SK-N-SH treated with all-trans-retinoic acid at 6 μM for 48 hours (cell line): Measurements from ENCODE around the gene LRRC55.

Source experiments
- ATAC-seq: fragments of 200-7000 bp; cut with Tn5 transposase; 3 replicates; pipeline ENCODE4 v1.9.1; 2020; ENCODE audit warnings: mild to moderate bottlenecking, moderate library complexity
- BACH2 ChIP-seq: fragments of 250-450 bp; sonication (Bioruptor Pico); IDR thresholded peaks from 2 replicates; pipeline ENCODE4 v1.9.0; 2021; ENCODE audit warnings: mild to moderate bottlenecking, borderline replicate concordance
- CSDC2 ChIP-seq: fragments of 250-450 bp; sonication (Bioruptor Pico); IDR thresholded peaks from 2 replicates; pipeline ENCODE4 v1.5.0; 2020; ENCODE audit warnings: mild to moderate bottlenecking, moderate library complexity
- ESRRG ChIP-seq: fragments of 250-450 bp; sonication (Bioruptor Pico); IDR thresholded peaks from 2 replicates; pipeline ENCODE4 v1.6.1; 2021; ENCODE audit warnings: mild to moderate bottlenecking
- ISL1 ChIP-seq: fragments of 250-450 bp; sonication (Bioruptor Pico); IDR thresholded peaks from 2 replicates; pipeline ENCODE4 v2.1.2; 2022; ENCODE audit warnings: mild to moderate bottlenecking, moderate library complexity
- PATZ1 ChIP-seq: fragments of 250-450 bp; sonication (Bioruptor Pico); IDR thresholded peaks from 2 replicates; pipeline ENCODE4 v1.8.0; 2020; ENCODE audit warnings: mild to moderate bottlenecking, moderate library complexity, borderline replicate concordance
- PPARA ChIP-seq: fragments of 250-450 bp; sonication (Bioruptor Pico); IDR thresholded peaks from 2 replicates; pipeline ENCODE4 v1.5.0; 2020; ENCODE audit warnings: mild to moderate bottlenecking, borderline replicate concordance
- RARB ChIP-seq: fragments of 250-450 bp; sonication (Bioruptor Pico); IDR thresholded peaks from 2 replicates; pipeline ENCODE4 v1.8.0; 2021; ENCODE audit warnings: mild to moderate bottlenecking, moderate library complexity
- SNAI2 ChIP-seq: fragments of 250-450 bp; sonication (Bioruptor Pico); IDR thresholded peaks from 2 replicates; pipeline ENCODE4 v1.5.0; 2020; ENCODE audit warnings: mild to moderate bottlenecking, moderate library complexity
- TCF4 ChIP-seq: fragments of 250-450 bp; sonication (Bioruptor Pico); IDR thresholded peaks from 2 replicates; pipeline ENCODE4 v1.8.0; 2021; ENCODE audit warnings: mild to moderate bottlenecking, moderate library complexity, borderline replicate concordance
- TOX ChIP-seq: fragments of 250-450 bp; sonication (Bioruptor Pico); IDR thresholded peaks from 2 replicates; pipeline ENCODE4 v1.8.0; 2021; ENCODE audit warnings: mild to moderate bottlenecking, moderate library complexity, borderline replicate concordance
- TSHZ2 ChIP-seq: fragments of 250-450 bp; sonication (Bioruptor Pico); IDR thresholded peaks from 2 replicates; pipeline ENCODE4 v1.5.0; 2020; ENCODE audit warnings: mild to moderate bottlenecking, moderate library complexity
- ZC3H10 ChIP-seq: fragments of 250-450 bp; sonication (Bioruptor Pico); IDR thresholded peaks from 2 replicates; pipeline ENCODE4 v1.5.1; 2021; ENCODE audit warnings: mild to moderate bottlenecking, moderate library complexity
- ZFP3 ChIP-seq: fragments of 250-450 bp; sonication (Bioruptor Pico); IDR thresholded peaks from 2 replicates; pipeline ENCODE4 v1.5.0; 2020; ENCODE audit warnings: mild to moderate bottlenecking, moderate library complexity
- ZFP30 ChIP-seq: fragments of 450-650 bp; formaldehyde crosslinking; IDR thresholded peaks from 2 replicates; pipeline ENCODE4 v1.5.0; 2022; ENCODE audit warnings: mild to moderate bottlenecking, moderate library complexity
- ZNF565 ChIP-seq: fragments of 450-650 bp; formaldehyde crosslinking; conservative IDR thresholded peaks from 2 replicates; pipeline ENCODE4 v1.5.0; 2020; ENCODE audit warnings: low read depth, mild to moderate bottlenecking, moderate library complexity
- ZNF70 ChIP-seq: fragments of 450-650 bp; formaldehyde crosslinking; IDR thresholded peaks from 2 replicates; pipeline ENCODE4 v1.5.0; 2020; ENCODE audit warnings: mild to moderate bottlenecking, moderate library complexity
- ZNF8 ChIP-seq: fragments of 450-650 bp; formaldehyde crosslinking; IDR thresholded peaks from 2 replicates; pipeline ENCODE4 v1.5.0; 2020; ENCODE audit warnings: mild to moderate bottlenecking, moderate library complexity

Gene LRRC55

GRCh38 chr11:57228600-57228999 is 46.8 kb downstream of the LRRC55 start (continued):
- TF ChIP-seq PATZ1 (CRISPR knock-in tag) (no peak), PPARA (CRISPR knock-in tag) (no peak), ZNF8 (CRISPR knock-in tag) (no peak), ZFP30 (CRISPR knock-in tag) (no peak)

- TF ChIP-seq TOX (CRISPR knock-in tag) (no peak), ZNF70 (CRISPR knock-in tag) (no peak), BACH2 (CRISPR knock-in tag) (no peak), TSHZ2 (CRISPR knock-in tag) (no peak), ZNF8 (CRISPR knock-in tag) (no peak), ZNF565 (CRISPR knock-in tag) (no peak), CSDC2 (CRISPR knock-in tag) (no peak)
- ATAC-seq = no peak
These were observed 48.6 kb downstream of the LRRC55 start for GRCh38 chr11:57230316-57230715.

- ATAC-seq = no peak
- TF ChIP-seq BACH2 (CRISPR knock-in tag) (no peak), PPARA (CRISPR knock-in tag) (no peak), SNAI2 (CRISPR knock-in tag) (no peak), RARB (no peak), PATZ1 (CRISPR knock-in tag) (no peak)
- TF ChIP-seq, all 23 proteins: peak for 0
These were observed 49.2 kb downstream of the LRRC55 start for GRCh38 chr11:57230791-57231538.

- ATAC-seq = no peak
These were observed 49.9 kb downstream of the LRRC55 start for GRCh38 chr11:57231539-57232253.

More at GRCh38 chr11:57231539-57232253, 49.9 kb downstream of the LRRC55 start:
- no peak for TF ChIP-seq ESRRG (CRISPR knock-in tag)
- TF ChIP-seq BACH2 (CRISPR knock-in tag) = no peak
- TF ChIP-seq TOX (CRISPR knock-in tag) = no peak
- TF ChIP-seq TCF4 (CRISPR knock-in tag) = no peak
- no peak for TF ChIP-seq SNAI2 (CRISPR knock-in tag)
- no peak for TF ChIP-seq ISL1
- no peak for TF ChIP-seq TSHZ2 (CRISPR knock-in tag)
- no peak for TF ChIP-seq ZFP30 (CRISPR knock-in tag)
- TF ChIP-seq ZFP3 (CRISPR knock-in tag) = no peak
- TF ChIP-seq ZNF70 (CRISPR knock-in tag) = no peak
- TF ChIP-seq ZNF8 (CRISPR knock-in tag) = no peak
- no peak for TF ChIP-seq ZC3H10
- no peak for TF ChIP-seq PATZ1 (CRISPR knock-in tag)
- TF ChIP-seq, all 23 proteins: peak for 0
